Left lung (tissue), 10 donors: ENCODE results near the gene SALL3. TPM values are rescaled to one million over a fixed set of nuclear protein-coding genes. Genes with fewer than 3 reads are reported as not detected.

Experiments
- ATAC-seq: fragments of 200-7000 bp; cut with Tn5 transposase; one replicate; pipeline ENCODE4 v1.9.1; 2020; ENCODE audit warnings: moderate library complexity
- DNase-seq, 4 donors: peaks; one replicate each; pipeline ENCODE4 v3.0.0-alpha.2; 2013 to 2020
- H3K27ac ChIP-seq, 2 donors: fragments of 200-600 bp; sonication (generic) in 1 of 2; one replicate each; pipeline versions ENCODE4 v1.5.0 to v1.8.0; 2020 to 2021
- H3K27me3 ChIP-seq, 2 donors: fragments of 200-600 bp; sonication (generic) in 1 of 2; one replicate each; pipeline versions ENCODE4 v1.5.0 to v1.8.0; 2020 to 2021
- H3K36me3 ChIP-seq, 2 donors: fragments of 200-600 bp; sonication (generic) in 1 of 2; one replicate each; pipeline versions ENCODE4 v1.5.0 to v1.8.0; 2020 to 2021
- H3K4me1 ChIP-seq, 2 donors: fragments of 200-600 bp; one replicate each; pipeline ENCODE4 v1.8.0; 2021
- H3K4me3 ChIP-seq, 2 donors: fragments of 200-600 bp; sonication (generic) in 1 of 2; one replicate each; pipeline versions ENCODE4 v1.5.0 to v1.8.0; 2020 to 2021; ENCODE audit warnings: mild to moderate bottlenecking in 1 of 2
- H3K9me3 ChIP-seq, 2 donors: fragments of 200-600 bp; sonication (generic) in 1 of 2; one replicate each; pipeline versions ENCODE4 v1.5.0 to v1.8.0; 2020 to 2021
- intact Hi-C, 2 donors: fragments of 100-400 bp; cut with DNase I; formaldehyde crosslinking; loops; one replicate each; pipeline versions ENCODE4 v1.11.2 to v1.14.2; 2022
- polyA plus RNA-seq, 6 donors: library from polyadenylated mRNA; unstranded; fragments of 120-200 nt; gene quantifications; one replicate each; pipeline ENCODE4 v1.2.1, GENCODE V29; 2013; ENCODE audit not compliant: insufficient read length in 6 of 6
- total RNA-seq, 2 donors: library from RNA; stranded (reverse); fragmentation: NEBNext Ultra II Directional; extraction: Animal tissue kit (Norgen Biotek cat#: 25700); gene quantifications; one replicate each; pipeline ENCODE4 v1.2.1, GENCODE V29; 2021
- TF ChIP-seq, protein P1 (sequence below), 2 donors: fragments of 200-600 bp; sonication (generic) in 1 of 2; IDR thresholded peaks; one replicate each; pipeline versions ENCODE4 v1.5.0 to v1.8.0; 2021; ENCODE audit warnings: antibody characterized with exemption in 2 of 2
- donor health status: DM: no; HTN: yes; CAD: no.
- donor health status: DM: no; HTN: no; CAD: no.

Gene SALL3
- total and polyA plus RNA-seq, 8 donors = 0.06 to 0.11 (median 0.08) TPM; not detected in 3

DNA sequence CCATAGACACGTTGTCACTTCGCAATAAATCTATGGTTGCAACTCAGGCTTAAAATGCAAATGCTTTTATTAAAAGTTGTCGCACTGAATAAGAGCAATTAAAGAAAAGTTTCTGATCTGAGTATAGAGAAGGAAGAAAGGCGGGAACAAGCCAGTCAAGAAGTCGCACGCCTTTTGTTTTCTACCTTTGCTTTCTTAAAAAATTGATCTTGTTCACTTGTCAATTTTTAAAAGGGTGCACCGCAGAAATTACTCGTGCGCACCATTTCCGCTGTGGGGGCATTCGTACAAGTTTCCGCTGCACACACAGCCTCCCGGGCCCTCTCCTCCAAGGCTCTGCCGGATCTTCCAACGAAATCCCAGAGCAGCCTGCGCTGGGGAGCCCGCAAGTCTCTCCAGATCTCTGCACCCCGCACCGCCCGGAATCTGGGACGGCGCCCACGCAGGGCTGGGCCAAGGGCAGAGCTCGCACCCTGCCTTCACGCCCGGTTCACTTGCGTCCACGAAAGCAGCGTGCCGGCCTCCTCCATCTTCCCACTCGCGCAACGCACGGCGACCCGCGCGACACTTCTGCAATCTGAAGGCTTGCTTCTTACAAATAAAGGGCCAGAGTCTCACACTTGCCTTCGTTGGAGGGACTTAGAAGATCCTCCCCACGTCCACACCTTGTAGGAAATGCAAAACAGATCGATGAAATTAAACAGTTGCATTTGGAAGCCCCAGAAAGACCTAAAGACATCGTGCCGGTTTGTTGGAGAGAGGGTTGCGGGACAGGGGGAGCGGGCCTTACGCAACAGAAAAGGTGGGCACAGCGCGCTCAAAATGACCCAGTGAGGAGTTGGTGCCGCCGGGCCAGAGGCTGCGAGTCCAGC is 2.6 kb upstream of the SALL3 start:
- no peak overlapping the region for H3K4me3 ChIP-seq
- DNase-seq (peak in 1 of 4 donors; percentile 66), ATAC-seq (no peak)
- TF ChIP-seq, protein P1, sequence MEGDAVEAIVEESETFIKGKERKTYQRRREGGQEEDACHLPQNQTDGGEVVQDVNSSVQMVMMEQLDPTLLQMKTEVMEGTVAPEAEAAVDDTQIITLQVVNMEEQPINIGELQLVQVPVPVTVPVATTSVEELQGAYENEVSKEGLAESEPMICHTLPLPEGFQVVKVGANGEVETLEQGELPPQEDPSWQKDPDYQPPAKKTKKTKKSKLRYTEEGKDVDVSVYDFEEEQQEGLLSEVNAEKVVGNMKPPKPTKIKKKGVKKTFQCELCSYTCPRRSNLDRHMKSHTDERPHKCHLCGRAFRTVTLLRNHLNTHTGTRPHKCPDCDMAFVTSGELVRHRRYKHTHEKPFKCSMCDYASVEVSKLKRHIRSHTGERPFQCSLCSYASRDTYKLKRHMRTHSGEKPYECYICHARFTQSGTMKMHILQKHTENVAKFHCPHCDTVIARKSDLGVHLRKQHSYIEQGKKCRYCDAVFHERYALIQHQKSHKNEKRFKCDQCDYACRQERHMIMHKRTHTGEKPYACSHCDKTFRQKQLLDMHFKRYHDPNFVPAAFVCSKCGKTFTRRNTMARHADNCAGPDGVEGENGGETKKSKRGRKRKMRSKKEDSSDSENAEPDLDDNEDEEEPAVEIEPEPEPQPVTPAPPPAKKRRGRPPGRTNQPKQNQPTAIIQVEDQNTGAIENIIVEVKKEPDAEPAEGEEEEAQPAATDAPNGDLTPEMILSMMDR (IDR thresholded peaks at IDR 0.05) = no peak
- H3K9me3 ChIP-seq = no peaks in the 10 kb centered on the region
- no peak overlapping the region for H3K27ac ChIP-seq
- H3K27me3 ChIP-seq = peaks cover 89 to 97% of the 10 kb centered on the region in 2 donors
- intact Hi-C loops = no loop called here
- peaks cover 0 to 36% of the 10 kb centered on the region in 2 donors for H3K4me1 ChIP-seq
- H3K36me3 ChIP-seq = no peaks in the 10 kb centered on the region

DNA sequence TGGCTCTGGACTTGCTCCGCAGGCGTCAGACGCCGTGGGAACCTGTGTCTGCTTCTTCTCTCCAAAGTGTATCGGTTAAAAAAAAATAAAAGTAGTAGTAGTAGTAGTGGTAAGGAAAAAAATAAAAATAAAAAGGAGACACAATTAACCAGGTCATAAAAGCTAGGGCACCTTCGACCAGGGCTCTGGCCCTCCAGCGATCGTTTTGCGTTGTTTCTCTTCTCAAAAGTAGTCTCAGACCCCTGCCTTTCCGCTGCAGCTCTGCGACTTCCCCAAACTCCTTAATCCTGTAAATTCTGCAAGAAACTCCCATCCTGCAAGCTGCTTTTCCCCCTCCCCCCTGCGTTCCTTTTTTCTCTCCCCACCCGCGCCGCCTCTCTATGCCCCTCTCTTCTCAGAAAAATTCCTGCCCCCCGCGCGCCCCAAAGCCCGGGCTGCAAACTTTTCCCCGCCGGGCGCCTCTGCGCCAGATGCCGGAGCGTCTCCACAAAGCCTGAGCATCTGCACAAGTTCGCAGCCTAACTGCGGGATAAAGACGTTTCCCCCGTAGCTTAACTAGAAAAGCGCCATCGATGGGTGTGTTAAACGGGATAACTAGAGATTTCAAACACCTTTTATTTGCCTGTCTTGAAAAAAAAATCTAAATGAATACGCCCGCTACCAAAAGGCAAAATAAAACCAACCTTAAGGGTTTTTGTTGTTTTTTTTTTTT is 1.8 kb upstream of the SALL3 start:
- peak in 1 of 4 donors; percentile 54 for DNase-seq
- intact Hi-C loops = no loop called here
- H3K4me1 ChIP-seq = peaks cover 0 to 36% of the 10 kb centered on the region in 2 donors
- H3K27me3 ChIP-seq = peaks cover 89 to 97% of the 10 kb centered on the region in 2 donors
- no peak for ATAC-seq
- H3K4me3 ChIP-seq = no peak overlapping the region
- H3K36me3 ChIP-seq = no peaks in the 10 kb centered on the region
- H3K27ac ChIP-seq = no peak overlapping the region
- TF ChIP-seq, protein P1 (IDR thresholded peaks at IDR 0.05) = no peak
- H3K9me3 ChIP-seq = no peaks in the 10 kb centered on the region

DNA sequence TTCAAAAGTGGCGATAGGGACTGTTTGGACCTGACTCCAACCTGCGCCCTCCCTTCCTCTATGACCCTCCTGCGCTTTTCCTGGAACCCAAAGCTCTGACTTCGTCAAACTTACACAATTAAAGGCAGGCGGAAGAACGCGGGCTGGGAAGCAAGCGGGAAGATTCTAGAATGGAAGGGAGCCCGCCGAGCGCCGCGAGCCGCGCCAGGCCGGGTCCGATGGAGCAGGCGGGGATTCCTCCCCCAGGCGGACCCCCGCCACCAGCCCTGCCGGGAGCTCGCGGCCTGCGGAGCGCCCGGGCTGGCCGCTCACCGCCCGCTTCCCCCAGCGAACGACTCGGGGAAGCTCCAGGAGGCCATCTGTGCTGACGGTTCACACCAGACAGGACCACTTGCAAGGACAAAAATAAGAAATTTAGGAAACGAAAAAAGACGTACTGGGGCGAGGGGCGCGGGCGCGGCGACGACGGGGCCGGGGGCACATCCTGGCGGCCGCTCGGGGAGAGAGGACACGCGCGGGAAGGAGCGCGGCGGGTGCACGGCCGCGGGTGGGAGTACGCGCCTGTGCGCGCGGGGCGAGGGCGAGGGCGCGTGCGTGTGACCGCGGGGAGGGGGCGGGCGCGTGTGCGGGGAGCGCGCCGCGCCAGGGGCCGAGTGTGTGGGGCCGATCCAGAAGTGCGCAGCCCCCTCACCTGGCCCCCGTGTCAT is 1.1 kb upstream of the SALL3 start:
- Histone ChIP-seq H3K27me3 (peaks cover 89 to 97% of the 10 kb centered on the region in 2 donors), H3K4me1 (peaks cover 0 to 33% of the 10 kb centered on the region in 2 donors), H3K4me3 (no peak overlapping the region), H3K27ac (no peak overlapping the region), H3K36me3 (no peaks in the 10 kb centered on the region), H3K9me3 (no peaks in the 10 kb centered on the region)
- intact Hi-C loops = no loop called here
- TF ChIP-seq, protein P1 (IDR thresholded peaks at IDR 0.05) = no peak
- peak in 1 of 4 donors; percentile 58 for DNase-seq
- no peak for ATAC-seq

DNA sequence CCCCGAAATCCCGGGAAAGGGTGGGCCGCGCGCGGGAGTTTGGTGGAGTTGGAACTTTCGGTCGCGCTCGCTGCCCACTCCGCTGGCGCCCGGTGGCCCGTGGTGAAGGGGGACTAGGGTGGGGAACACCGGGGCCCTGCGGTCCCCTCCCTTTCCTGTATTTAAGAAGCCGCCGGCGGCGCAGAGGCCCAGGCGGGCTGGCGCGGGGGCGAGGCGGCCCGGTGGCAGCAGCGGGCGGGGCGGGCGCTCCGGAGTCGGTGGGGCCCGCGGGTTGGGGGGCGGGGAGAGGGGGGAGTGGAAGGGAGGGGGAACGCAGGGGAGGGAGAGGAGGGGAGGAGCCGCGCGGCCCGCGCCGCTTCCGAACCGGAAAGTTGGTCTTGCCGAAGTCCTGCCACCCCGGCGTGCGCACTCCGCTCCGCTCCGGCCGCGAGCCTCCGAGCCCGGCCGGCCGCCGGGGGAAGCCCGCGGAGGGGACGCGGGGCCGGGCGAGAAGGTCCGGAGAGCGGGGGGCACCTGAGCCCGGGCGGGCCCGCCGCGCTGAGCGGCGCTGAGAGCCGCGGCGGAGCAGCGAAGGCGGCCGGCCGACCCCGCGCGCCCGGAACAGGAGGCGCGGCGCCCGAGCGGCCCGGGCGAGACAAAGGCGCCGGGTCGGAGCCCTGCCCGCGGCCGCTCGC is 425 bp upstream of the SALL3 start:
- Histone ChIP-seq H3K4me3 (no peak overlapping the region), H3K27ac (no peak overlapping the region), H3K9me3 (no peaks in the 10 kb centered on the region), H3K27me3 (peaks cover 89 to 97% of the 10 kb centered on the region in 2 donors), H3K4me1 (peaks cover 0 to 26% of the 10 kb centered on the region in 2 donors), H3K36me3 (no peaks in the 10 kb centered on the region)
- TF ChIP-seq, protein P1 (IDR thresholded peaks at IDR 0.05) = no peak
- DNase-seq = peak in 1 of 4 donors; percentile 65
- intact Hi-C loops = no loop called here
- no peak for ATAC-seq
